K562 (cell line): ENCODE results near the gene PRR29. TPM values are rescaled to one million over a fixed set of nuclear protein-coding genes. Genes with fewer than 3 reads are reported as not detected.
A peak's percentile ranks its signal among the peaks of the same experiment; 100 is the strongest.

Experiments used
- BCL6 ChIP-seq: fragments of 250-450 bp; sonication (Bioruptor Pico); IDR thresholded peaks from 2 replicates; pipeline ENCODE4 v1.4.0; 2020
- DPF2 ChIP-seq: fragments of 450-650 bp; IDR thresholded peaks from 2 replicates; pipeline ENCODE4 v1.6.1; 2016
- FOXJ3 ChIP-seq: sonication (generic); formaldehyde crosslinking; IDR thresholded peaks from 2 replicates; pipeline ENCODE4 v1.4.0; 2020; ENCODE audit warnings: mild to moderate bottlenecking, missing genetic modification reagents
- FOXK1 ChIP-seq: sonication (generic); formaldehyde crosslinking; IDR thresholded peaks from 2 replicates; pipeline ENCODE4 v1.8.0; 2022; ENCODE audit warnings: missing genetic modification reagents, mild to moderate bottlenecking, borderline replicate concordance
- HNRNPH1 ChIP-seq: fragments of 200-400 bp; formaldehyde crosslinking; optimal IDR thresholded peaks from 2 replicates; pipeline ENCODE3; 2017; ENCODE audit warnings: low read depth, mild to moderate bottlenecking, low read length, moderate library complexity
- HOXB6 ChIP-seq: fragments of 250-450 bp; sonication (Bioruptor Pico); IDR thresholded peaks from 2 replicates; pipeline ENCODE4 v1.5.1; 2022; ENCODE audit warnings: mild to moderate bottlenecking, borderline replicate concordance
- JUNB ChIP-seq: fragments of 450-650 bp; formaldehyde crosslinking; conservative IDR thresholded peaks from 2 replicates; pipeline ENCODE4 v1.4.0; 2020; ENCODE audit warnings: mild to moderate bottlenecking
- L3MBTL2 ChIP-seq: fragments of 450-650 bp; IDR thresholded peaks from 2 replicates; pipeline ENCODE4 v1.6.1; 2016; ENCODE audit warnings: mild to moderate bottlenecking, moderate library complexity
- MBD2 ChIP-seq: sonication (generic); IDR thresholded peaks from 2 replicates; pipeline ENCODE4 v1.6.1; 2016; ENCODE audit warnings: low read depth, borderline replicate concordance
- MYNN ChIP-seq, 2 experiments: sonication (generic); formaldehyde crosslinking in 1 of 2; IDR thresholded peaks; 2 replicates each; pipeline versions ENCODE4 v1.5.0 to v1.6.1; 2016 to 2020; ENCODE audit warnings: antibody characterized with exemption in 1 of 2, missing genetic modification reagents in 1 of 2
- NFYB ChIP-seq: IDR thresholded peaks from 2 replicates; pipeline ENCODE4 v1.6.1; 2011; ENCODE audit warnings: mild to moderate bottlenecking, moderate library complexity; ENCODE audit not compliant: insufficient read length; ENCODE audit errors: extremely low read depth
- NONO ChIP-seq, 2 experiments: fragments of 200-400 bp in 1 of 2; fragments of 450-650 bp in 1 of 2; formaldehyde crosslinking in 1 of 2; IDR thresholded peaks; 2 replicates each; pipeline ENCODE4 v1.6.1; 2017; ENCODE audit warnings: low read depth in 2 of 2, mild to moderate bottlenecking in 2 of 2, moderate library complexity in 2 of 2, low read length in 1 of 2
- PCBP2 ChIP-seq: fragments of 200-400 bp; formaldehyde crosslinking; IDR thresholded peaks from 2 replicates; pipeline ENCODE4 v1.6.1; 2018; ENCODE audit warnings: low read length, low read depth, mild to moderate bottlenecking, moderate library complexity; ENCODE audit not compliant: poor library complexity, severe bottlenecking
- PHF20 ChIP-seq: fragments of 450-650 bp; IDR thresholded peaks from 2 replicates; pipeline ENCODE4 v1.6.1; 2018; ENCODE audit not compliant: partially characterized antibody
- PTBP1 ChIP-seq: fragments of 200-400 bp; formaldehyde crosslinking; IDR thresholded peaks from 2 replicates; pipeline ENCODE4 v1.6.1; 2017; ENCODE audit warnings: low read depth, low read length
- PTRF ChIP-seq: fragments of 450-650 bp; IDR thresholded peaks from 2 replicates; pipeline ENCODE4 v1.6.1; 2016; ENCODE audit warnings: mild to moderate bottlenecking, missing genetic modification characterization, missing compliant biosample characterization
- RAD51 ChIP-seq: fragments of 450-650 bp; IDR thresholded peaks from 2 replicates; pipeline ENCODE4 v1.7.1; 2016; ENCODE audit warnings: low read depth, mild to moderate bottlenecking, borderline replicate concordance
- STAT5A ChIP-seq: IDR thresholded peaks from 2 replicates; pipeline ENCODE4 v1.6.1; 2012; ENCODE audit warnings: low read length, inconsistent platforms, borderline replicate concordance
- TCF7 ChIP-seq: sonication (generic); IDR thresholded peaks from 2 replicates; pipeline ENCODE4 v1.6.1; 2016; ENCODE audit warnings: antibody characterized with exemption, borderline replicate concordance
- TEAD1 ChIP-seq, 2 experiments: fragments of 450-650 bp in 1 of 2; sonication (generic) in 1 of 2; formaldehyde crosslinking; IDR thresholded peaks; 2 replicates each; pipeline versions ENCODE4 v1.4.0 to v1.8.0; 2020 to 2022; ENCODE audit warnings: mild to moderate bottlenecking in 2 of 2, missing genetic modification reagents in 1 of 2
- ZBED1 ChIP-seq: IDR thresholded peaks from 2 replicates; pipeline ENCODE4 v1.6.1; 2014
- ZNF263 ChIP-seq: sonication (generic); formaldehyde crosslinking; IDR thresholded peaks from 2 replicates; pipeline ENCODE4 v1.8.0; 2022; ENCODE audit warnings: mild to moderate bottlenecking, missing genetic modification reagents, borderline replicate concordance
- ZNF347 ChIP-seq: fragments of 450-650 bp; formaldehyde crosslinking; IDR thresholded peaks from 2 replicates; pipeline ENCODE4 v1.4.0; 2020; ENCODE audit warnings: low read depth, mild to moderate bottlenecking, moderate library complexity
- polyA plus RNA-seq, 8 experiments: library from polyadenylated mRNA; depleted of rRNA in 4 of 8; stranded (reverse) in 5 of 8; unstranded in 3 of 8; fragments of >200 nt; fragmentation: Nextera tagmentation in 2 of 8; fragmentation: Illumina TruSeq in 1 of 8; extraction: Ambion mirVana in 2 of 8; extraction: Trizol in 1 of 8; gene quantifications; 2 replicates each; pipeline versions ENCODE4 v1.2.1 to v1.2.3, GENCODE V29; 2011 to 2014; ENCODE audit warnings: inconsistent platforms in 1 of 8, missing spikeins in 1 of 8
- total RNA-seq, 7 experiments: library from RNA; depleted of rRNA in 6 of 7; stranded (reverse); fragments of >200 nt in 6 of 7; fragmentation: Illumina TruSeq in 2 of 7; extraction: Trizol in 2 of 7; gene quantifications; 2 replicates each; pipeline versions ENCODE4 v1.2.1 to v1.2.3, GENCODE V29; 2011 to 2021; ENCODE audit warnings: low replicate concordance in 1 of 7
- TF ChIP-seq, protein P1 (sequence below): sonication (generic); formaldehyde crosslinking; IDR thresholded peaks from 2 replicates; pipeline ENCODE4 v1.8.0; 2022; ENCODE audit warnings: missing genetic modification reagents, mild to moderate bottlenecking, borderline replicate concordance
- TF ChIP-seq, protein P2 (sequence below): IDR thresholded peaks from 2 replicates; pipeline ENCODE4 v1.6.1; 2011; ENCODE audit not compliant: insufficient read length; ENCODE audit errors: extremely low read depth

Gene PRR29
- total and polyA plus RNA-seq, 9 of the 15 experiments (the other 6 are each of a cell fraction or from before 2014, with no cell fraction given) = 0.08 to 0.58 (median 0.15) TPM; not detected in 5

DNA sequence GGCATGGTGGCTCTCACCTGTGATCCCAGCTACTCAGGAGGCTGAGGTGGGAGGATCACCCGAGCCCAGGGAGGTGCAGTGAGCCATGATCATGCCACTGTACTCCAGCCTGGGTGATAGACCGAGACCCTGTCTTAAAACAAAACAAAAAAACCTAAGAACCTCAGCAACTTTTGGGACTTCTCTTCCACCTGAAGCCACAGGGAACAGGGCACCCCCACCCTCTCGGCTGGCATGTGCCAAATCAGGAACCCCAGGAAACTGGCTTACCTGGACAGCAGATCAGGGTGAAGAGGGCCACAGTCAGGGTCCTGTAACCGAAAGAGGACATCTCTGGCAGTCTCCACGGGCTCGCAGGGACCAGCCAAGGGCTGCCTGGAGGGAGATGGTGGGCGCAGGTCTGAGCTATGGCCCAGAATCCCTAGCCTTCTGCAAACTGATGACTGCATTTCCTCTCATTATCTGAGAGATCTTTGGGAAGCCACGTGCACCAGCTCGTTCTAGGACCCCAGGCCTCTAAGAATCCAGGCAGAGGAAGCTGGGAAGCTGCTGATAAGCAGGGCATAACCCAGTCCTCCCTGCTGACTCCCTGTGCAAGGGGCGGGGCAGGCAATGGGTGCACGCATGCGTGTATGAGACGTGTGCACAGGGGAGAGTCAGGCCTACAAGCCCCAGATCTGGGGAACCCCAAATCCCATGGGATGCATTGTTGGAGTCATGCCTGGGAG lies 8.4 kb downstream of the PRR29 start (continued):
- TF ChIP-seq NONO (IDR thresholded peaks at IDR 0.05; ENCODE audit: low read depth in 2 of 2, low read length in 1 of 2) = peak in 1 of 2 experiments; percentile 33; a peak in 1 of 4 replicates
- TF ChIP-seq JUNB (CRISPR knock-in tag) = no peak
- peak; percentile 71 for TF ChIP-seq RAD51
- peak; percentile 26; the same call in 1 of the 2 replicates for TF ChIP-seq MBD2
- TF ChIP-seq MYNN (IDR thresholded peaks at IDR 0.05) = peak; percentile 82
- TF ChIP-seq MYNN (CRISPR knock-in tag; IDR thresholded peaks at IDR 0.05) = no peak
- peak; percentile 56; the same call in 1 of the 2 replicates for TF ChIP-seq STAT5A
- peak; percentile 43; the same call in 1 of the 2 replicates for TF ChIP-seq BCL6 (CRISPR knock-in tag)
- TF ChIP-seq ZNF263 (CRISPR knock-in tag) = peak; percentile 94
- no peak for TF ChIP-seq ZBED1
- no peak for TF ChIP-seq TCF7
- TF ChIP-seq NFYB = no peak
- TF ChIP-seq PTRF (tag) = no peak
- TF ChIP-seq L3MBTL2 = peak; percentile 96
- peak; percentile 57 for TF ChIP-seq PHF20
- peak in 1 of 2 experiments; percentile 87; a peak in 1 of 4 replicates for TF ChIP-seq TEAD1 (CRISPR knock-in tag; IDR thresholded peaks at IDR 0.05)
- no peak for TF ChIP-seq PTBP1
- TF ChIP-seq, protein P1, sequence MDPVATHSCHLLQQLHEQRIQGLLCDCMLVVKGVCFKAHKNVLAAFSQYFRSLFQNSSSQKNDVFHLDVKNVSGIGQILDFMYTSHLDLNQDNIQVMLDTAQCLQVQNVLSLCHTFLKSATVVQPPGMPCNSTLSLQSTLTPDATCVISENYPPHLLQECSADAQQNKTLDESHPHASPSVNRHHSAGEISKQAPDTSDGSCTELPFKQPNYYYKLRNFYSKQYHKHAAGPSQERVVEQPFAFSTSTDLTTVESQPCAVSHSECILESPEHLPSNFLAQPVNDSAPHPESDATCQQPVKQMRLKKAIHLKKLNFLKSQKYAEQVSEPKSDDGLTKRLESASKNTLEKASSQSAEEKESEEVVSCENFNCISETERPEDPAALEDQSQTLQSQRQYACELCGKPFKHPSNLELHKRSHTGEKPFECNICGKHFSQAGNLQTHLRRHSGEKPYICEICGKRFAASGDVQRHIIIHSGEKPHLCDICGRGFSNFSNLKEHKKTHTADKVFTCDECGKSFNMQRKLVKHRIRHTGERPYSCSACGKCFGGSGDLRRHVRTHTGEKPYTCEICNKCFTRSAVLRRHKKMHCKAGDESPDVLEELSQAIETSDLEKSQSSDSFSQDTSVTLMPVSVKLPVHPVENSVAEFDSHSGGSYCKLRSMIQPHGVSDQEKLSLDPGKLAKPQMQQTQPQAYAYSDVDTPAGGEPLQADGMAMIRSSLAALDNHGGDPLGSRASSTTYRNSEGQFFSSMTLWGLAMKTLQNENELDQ (CRISPR knock-in tag) = no peak
- TF ChIP-seq HOXB6 (CRISPR knock-in tag) = no peak
- no peak for TF ChIP-seq ZNF347 (CRISPR knock-in tag)
- TF ChIP-seq FOXJ3 (CRISPR knock-in tag) = no peak
- TF ChIP-seq HNRNPH1 = no peak
- no peak for TF ChIP-seq PCBP2
- TF ChIP-seq FOXK1 (CRISPR knock-in tag) = no peak
- TF ChIP-seq, protein P2, sequence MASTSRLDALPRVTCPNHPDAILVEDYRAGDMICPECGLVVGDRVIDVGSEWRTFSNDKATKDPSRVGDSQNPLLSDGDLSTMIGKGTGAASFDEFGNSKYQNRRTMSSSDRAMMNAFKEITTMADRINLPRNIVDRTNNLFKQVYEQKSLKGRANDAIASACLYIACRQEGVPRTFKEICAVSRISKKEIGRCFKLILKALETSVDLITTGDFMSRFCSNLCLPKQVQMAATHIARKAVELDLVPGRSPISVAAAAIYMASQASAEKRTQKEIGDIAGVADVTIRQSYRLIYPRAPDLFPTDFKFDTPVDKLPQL = no peak
- TF ChIP-seq DPF2 = peak; percentile 93
